Measurements from ENCODE around the gene SRI.

GRCh38 chr7:88165697-88166096, 54.1 kb downstream of the SRI start:
- TF ChIP-seq CTCF (IDR thresholded peaks at IDR 0.05): no peak
- no peak for TF ChIP-seq POLR2A (IDR thresholded peaks at IDR 0.05)
